HG03342 (cell line): Measurements from ENCODE around the gene SMG5.
"Not testable (repeated sequence)": the region's sequence is repeated elsewhere in the genome, so short reads cannot be mapped to it uniquely, and the experiment has no call there.

Experiments used
- ATAC-seq: cut with Tn5 transposase; IDR thresholded peaks from one replicate; pipeline ENCODE4 v1.9.1; 2021; ENCODE audit warnings: mild to moderate bottlenecking, moderate library complexity; ENCODE audit not compliant: unreplicated experiment

Gene SMG5

GRCh38 chr1:156282479-156283222 is at the start of gene SMG5:
TSS of gene SMG5 (minus strand) at chr1:156282825. CDS start at chr1:156282680, 145 bp downstream.
- ATAC-seq, result peak; percentile 80

- not testable (repeated sequence) for ATAC-seq
Measured at GRCh38 chr1:156323179-156323578, 40.6 kb upstream of the SMG5 start.

- ATAC-seq, result no peak
Measured at GRCh38 chr1:156320560-156320959, 37.9 kb upstream of the SMG5 start.

- no peak for ATAC-seq
Measured at GRCh38 chr1:156319664-156320063, 37.0 kb upstream of the SMG5 start.

GRCh38 chr1:156316909-156317308 is 34.3 kb upstream of the SMG5 start:
- ATAC-seq, result no peak

- ATAC-seq, result no peak
Measured at GRCh38 chr1:156310962-156311361, 28.3 kb upstream of the SMG5 start.

- no peak for ATAC-seq
Measured at GRCh38 chr1:156308078-156308477, 25.5 kb upstream of the SMG5 start.

GRCh38 chr1:156305215-156305614 is 22.6 kb upstream of the SMG5 start:
- no peak for ATAC-seq

- no peak for ATAC-seq
Measured at GRCh38 chr1:156303241-156303640, 20.6 kb upstream of the SMG5 start.

- ATAC-seq, result no peak
Measured at GRCh38 chr1:156298852-156299357, 16.3 kb upstream of the SMG5 start, which contains the start of gene VHLL. TSS of gene VHLL (minus strand) at chr1:156299307. CDS start at chr1:156299189, 118 bp downstream.

- ATAC-seq, result no peak
Measured at GRCh38 chr1:156295391-156295947, 12.8 kb upstream of the SMG5 start, which contains the start of gene GLMP. TSS of gene GLMP (minus strand) at chr1:156295679. CDS start at chr1:156295645, 34 bp downstream.

- ATAC-seq, result no peak
Measured at GRCh38 chr1:156293895-156294294, 11.3 kb upstream of the SMG5 start.

- no peak for ATAC-seq
Measured at GRCh38 chr1:156293098-156293434, 10.4 kb upstream of the SMG5 start.

GRCh38 chr1:156291226-156292061 is 8.8 kb upstream of the SMG5 start:
- no peak for ATAC-seq

GRCh38 chr1:156289857-156290256 is 7.2 kb upstream of the SMG5 start:
- ATAC-seq, result no peak

GRCh38 chr1:156286061-156286460 is 3.4 kb upstream of the SMG5 start:
- ATAC-seq, result no peak

GRCh38 chr1:156285437-156285836 is 2.8 kb upstream of the SMG5 start:
- no peak for ATAC-seq

GRCh38 chr1:156284757-156285156 is 2.1 kb upstream of the SMG5 start:
- no peak for ATAC-seq

GRCh38 chr1:156284112-156284511 is 1.5 kb upstream of the SMG5 start, which contains the start of gene TMEM79:
TSS of gene TMEM79 (plus strand) at chr1:156284325. CDS start at chr1:156285227, 902 bp downstream.
- no peak for ATAC-seq

GRCh38 chr1:156283521-156283920 is 896 bp upstream of the SMG5 start:
- ATAC-seq, result no peak
